Measurements from ENCODE around the gene C9. TPM values are rescaled to one million over a fixed set of nuclear protein-coding genes. Genes with fewer than 3 reads are reported as not detected.

Gene C9
- total RNA-seq, 2 donors from 2014 or later = not detected

DNA sequence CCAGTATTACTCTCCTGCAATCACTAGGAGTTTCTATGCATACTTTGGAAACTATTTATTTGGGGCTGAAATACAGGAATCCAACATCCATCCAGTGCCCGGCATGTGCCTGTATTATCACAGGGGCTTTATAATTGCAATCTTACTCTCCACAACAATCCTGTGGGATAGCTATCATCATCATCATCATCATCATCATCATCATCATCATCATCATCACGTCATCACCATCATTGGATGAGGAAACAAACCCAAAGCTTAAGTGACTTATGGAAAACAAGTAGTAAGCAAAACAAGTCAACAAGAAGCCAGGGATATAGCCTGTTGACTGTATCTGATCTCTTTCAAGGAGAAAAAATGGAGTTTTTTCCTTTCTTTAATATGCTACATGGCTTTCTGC is 97.1 kb downstream of the C9 start:
- Histone ChIP-seq H3K4me3 (no peak overlapping the region), H3K36me3 (no peaks in the 10 kb centered on the region), H3K27ac (no peak overlapping the region), H3K27me3 (replicated peaks; ENCODE audit: insufficient read depth) (no peaks in the 10 kb centered on the region), H3K4me1 (ENCODE audit: control insufficient read depth in 1 of 2, low read depth in 2 of 2) (no peaks in the 10 kb centered on the region), H3K9me3 (no peaks in the 10 kb centered on the region)
- DNase-seq (ENCODE audit: low spot score) (no peak), ATAC-seq (ENCODE audit: insufficient number of reproducible peaks, low FRiP score, low read depth) (no peak)
- TF ChIP-seq, protein P1, sequence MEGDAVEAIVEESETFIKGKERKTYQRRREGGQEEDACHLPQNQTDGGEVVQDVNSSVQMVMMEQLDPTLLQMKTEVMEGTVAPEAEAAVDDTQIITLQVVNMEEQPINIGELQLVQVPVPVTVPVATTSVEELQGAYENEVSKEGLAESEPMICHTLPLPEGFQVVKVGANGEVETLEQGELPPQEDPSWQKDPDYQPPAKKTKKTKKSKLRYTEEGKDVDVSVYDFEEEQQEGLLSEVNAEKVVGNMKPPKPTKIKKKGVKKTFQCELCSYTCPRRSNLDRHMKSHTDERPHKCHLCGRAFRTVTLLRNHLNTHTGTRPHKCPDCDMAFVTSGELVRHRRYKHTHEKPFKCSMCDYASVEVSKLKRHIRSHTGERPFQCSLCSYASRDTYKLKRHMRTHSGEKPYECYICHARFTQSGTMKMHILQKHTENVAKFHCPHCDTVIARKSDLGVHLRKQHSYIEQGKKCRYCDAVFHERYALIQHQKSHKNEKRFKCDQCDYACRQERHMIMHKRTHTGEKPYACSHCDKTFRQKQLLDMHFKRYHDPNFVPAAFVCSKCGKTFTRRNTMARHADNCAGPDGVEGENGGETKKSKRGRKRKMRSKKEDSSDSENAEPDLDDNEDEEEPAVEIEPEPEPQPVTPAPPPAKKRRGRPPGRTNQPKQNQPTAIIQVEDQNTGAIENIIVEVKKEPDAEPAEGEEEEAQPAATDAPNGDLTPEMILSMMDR (IDR thresholded peaks at IDR 0.05) = no peak

DNA sequence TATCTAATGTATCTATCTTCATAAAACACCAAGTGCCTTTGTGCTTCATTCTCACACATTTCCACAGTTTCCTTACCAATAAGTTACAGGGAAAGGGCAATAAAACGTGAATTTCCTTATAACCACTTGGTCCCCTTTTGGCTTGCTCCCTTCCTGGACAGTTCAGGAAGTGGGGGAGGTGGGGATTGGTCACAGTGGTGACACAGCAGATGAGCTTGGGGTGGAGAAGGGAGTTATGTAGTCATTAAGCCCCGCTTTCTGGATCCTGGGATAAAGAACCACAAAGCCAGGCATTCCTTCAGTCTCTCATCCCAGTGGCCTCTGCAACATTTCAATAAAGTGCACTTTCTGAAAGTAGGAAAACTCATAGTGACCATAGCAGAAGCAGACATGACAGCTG is 97.9 kb downstream of the C9 start:
- H3K4me3 ChIP-seq = no peak overlapping the region
- H3K27me3 ChIP-seq (replicated peaks; ENCODE audit: insufficient read depth) = no peaks in the 10 kb centered on the region
- H3K4me1 ChIP-seq (ENCODE audit: control insufficient read depth in 1 of 2, low read depth in 2 of 2) = no peaks in the 10 kb centered on the region
- TF ChIP-seq, protein P1 (IDR thresholded peaks at IDR 0.05) = no peak
- no peaks in the 10 kb centered on the region for H3K36me3 ChIP-seq
- H3K9me3 ChIP-seq = no peaks in the 10 kb centered on the region
- ATAC-seq (ENCODE audit: insufficient number of reproducible peaks, low FRiP score, low read depth) (no peak), DNase-seq (ENCODE audit: low spot score) (no peak)
- H3K27ac ChIP-seq = no peak overlapping the region

DNA sequence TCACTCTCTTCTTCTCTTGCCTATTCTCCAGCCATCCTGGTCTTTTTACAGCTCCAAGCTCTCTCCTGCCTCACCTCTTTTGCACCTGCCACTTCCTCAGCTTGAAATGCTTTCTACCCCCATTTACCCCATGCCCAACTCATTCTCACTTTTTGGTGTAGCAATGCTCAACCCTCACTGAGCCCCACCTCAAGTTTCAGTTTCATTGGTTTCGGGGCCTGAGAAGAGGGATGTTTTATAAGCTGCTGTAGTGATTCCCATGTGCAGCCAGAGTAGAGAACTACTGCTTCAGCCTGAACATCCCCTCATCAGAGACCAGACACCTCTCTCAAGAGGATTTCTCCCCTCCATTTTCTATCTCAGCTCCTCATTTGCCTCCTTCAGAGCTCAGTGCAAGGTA is 99.8 kb downstream of the C9 start:
- ATAC-seq (ENCODE audit: insufficient number of reproducible peaks, low FRiP score, low read depth) (no peak), DNase-seq (ENCODE audit: low spot score) (no peak)
- Histone ChIP-seq H3K27ac (no peak overlapping the region), H3K27me3 (replicated peaks; ENCODE audit: insufficient read depth) (no peaks in the 10 kb centered on the region), H3K9me3 (no peaks in the 10 kb centered on the region), H3K36me3 (no peaks in the 10 kb centered on the region), H3K4me1 (ENCODE audit: control insufficient read depth in 1 of 2, low read depth in 2 of 2) (no peaks in the 10 kb centered on the region), H3K4me3 (no peak overlapping the region)
- TF ChIP-seq, protein P1 (IDR thresholded peaks at IDR 0.05) = no peak

DNA sequence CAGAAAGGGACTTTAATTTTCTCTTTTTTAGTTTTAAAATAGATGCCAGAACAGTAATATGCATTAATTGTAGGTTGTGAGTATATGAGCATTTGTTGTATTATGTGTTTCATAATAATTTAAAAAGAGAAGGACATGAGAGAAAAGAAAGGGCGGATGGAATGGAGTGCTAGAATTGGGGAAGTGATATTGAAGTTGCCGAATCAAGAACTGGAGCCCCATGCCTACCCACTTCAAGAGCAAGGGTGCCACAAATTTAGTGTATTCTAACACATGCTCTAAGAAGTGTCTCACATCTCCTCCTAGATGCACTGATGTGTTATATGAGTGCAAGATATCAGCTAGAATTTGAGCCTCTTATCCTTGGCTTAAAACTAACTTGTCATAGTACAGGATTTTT is 101.3 kb downstream of the C9 start:
- TF ChIP-seq, protein P1 (IDR thresholded peaks at IDR 0.05) = no peak
- no peaks in the 10 kb centered on the region for H3K4me1 ChIP-seq (ENCODE audit: control insufficient read depth in 1 of 2, low read depth in 2 of 2)
- no peaks in the 10 kb centered on the region for H3K36me3 ChIP-seq
- H3K9me3 ChIP-seq = no peaks in the 10 kb centered on the region
- DNase-seq (ENCODE audit: low spot score) (no peak), ATAC-seq (ENCODE audit: insufficient number of reproducible peaks, low FRiP score, low read depth) (no peak)
- no peaks in the 10 kb centered on the region for H3K27me3 ChIP-seq (replicated peaks; ENCODE audit: insufficient read depth)
- no peak overlapping the region for H3K27ac ChIP-seq
- H3K4me3 ChIP-seq = no peak overlapping the region

DNA sequence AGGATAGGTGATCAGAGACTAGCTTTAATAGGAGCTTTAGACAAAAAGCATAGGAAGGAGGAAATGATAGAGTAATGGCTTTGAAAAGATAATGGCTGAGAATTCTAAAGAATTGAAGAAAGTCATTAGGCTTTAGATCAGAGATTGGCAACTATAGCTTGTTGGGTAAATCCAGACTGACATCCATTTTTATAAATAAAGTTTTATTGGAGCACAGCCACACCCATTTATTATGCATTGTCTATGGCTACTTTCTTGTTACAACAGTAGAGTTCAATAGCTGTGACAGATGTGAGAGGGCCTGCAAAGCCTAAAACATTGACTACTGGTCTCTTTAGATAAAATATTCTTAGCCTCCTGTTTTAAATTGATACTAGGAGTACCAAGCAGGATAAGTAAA is 104.2 kb downstream of the C9 start:
- Histone ChIP-seq H3K27ac (no peak overlapping the region), H3K9me3 (no peaks in the 10 kb centered on the region), H3K4me3 (no peak overlapping the region), H3K4me1 (ENCODE audit: control insufficient read depth in 1 of 2, low read depth in 2 of 2) (no peaks in the 10 kb centered on the region), H3K27me3 (replicated peaks; ENCODE audit: insufficient read depth) (no peaks in the 10 kb centered on the region), H3K36me3 (no peaks in the 10 kb centered on the region)
- ATAC-seq (ENCODE audit: insufficient number of reproducible peaks, low FRiP score, low read depth) (no peak), DNase-seq (ENCODE audit: low spot score) (no peak)
- TF ChIP-seq, protein P1 (IDR thresholded peaks at IDR 0.05) = no peak
